ENCODE results near the gene PDF. TPM values are rescaled to one million over a fixed set of nuclear protein-coding genes. Genes with fewer than 3 reads are reported as not detected.

PDF gene, protein sequence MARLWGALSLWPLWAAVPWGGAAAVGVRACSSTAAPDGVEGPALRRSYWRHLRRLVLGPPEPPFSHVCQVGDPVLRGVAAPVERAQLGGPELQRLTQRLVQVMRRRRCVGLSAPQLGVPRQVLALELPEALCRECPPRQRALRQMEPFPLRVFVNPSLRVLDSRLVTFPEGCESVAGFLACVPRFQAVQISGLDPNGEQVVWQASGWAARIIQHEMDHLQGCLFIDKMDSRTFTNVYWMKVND
- total RNA-seq (2022; extraction: Qiagen RNA extraction; ENCODE audit: low read depth) = 22.7 to 49.0 TPM (median 40.1 TPM) in 5 replicates

DNA sequence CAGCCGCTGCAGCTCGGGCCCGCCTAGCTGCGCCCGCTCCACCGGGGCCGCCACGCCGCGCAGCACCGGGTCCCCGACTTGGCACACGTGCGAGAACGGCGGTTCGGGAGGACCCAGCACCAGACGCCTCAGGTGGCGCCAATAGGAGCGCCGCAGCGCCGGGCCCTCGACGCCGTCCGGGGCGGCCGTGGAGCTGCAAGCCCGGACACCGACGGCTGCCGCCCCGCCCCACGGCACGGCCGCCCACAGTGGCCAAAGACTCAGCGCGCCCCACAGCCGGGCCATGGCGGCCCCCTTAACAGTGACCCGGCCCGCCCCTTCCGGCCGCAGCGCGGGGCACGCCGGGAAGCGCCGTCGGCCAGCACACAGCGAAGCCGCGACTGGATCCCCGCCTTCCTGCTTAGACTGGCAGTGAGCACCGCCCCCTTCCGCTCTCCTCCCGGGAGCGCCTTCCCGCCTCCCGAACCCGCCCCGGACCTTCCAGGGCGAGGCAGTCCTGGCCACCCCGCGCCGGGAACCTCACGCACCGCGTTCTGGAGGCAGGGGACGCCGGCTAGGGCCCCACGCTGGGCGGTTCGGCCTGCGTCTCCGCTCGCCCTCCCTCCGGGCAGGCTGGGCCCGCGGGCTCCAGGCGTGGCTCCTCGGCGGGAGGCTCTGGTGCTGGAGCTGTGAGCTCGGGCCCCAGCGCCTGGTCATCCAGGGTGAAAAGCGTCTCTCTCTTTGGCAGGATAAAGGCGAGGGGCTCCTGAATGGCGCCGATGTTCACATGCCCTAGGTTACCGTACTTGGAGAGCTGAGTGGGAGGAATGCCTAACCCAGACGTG, at the start of gene PDF:
TSS of gene PDF (minus strand) at position 303 of the 824 bp plus-strand sequence. CDS start at position 285, 18 bp downstream.

DNA sequence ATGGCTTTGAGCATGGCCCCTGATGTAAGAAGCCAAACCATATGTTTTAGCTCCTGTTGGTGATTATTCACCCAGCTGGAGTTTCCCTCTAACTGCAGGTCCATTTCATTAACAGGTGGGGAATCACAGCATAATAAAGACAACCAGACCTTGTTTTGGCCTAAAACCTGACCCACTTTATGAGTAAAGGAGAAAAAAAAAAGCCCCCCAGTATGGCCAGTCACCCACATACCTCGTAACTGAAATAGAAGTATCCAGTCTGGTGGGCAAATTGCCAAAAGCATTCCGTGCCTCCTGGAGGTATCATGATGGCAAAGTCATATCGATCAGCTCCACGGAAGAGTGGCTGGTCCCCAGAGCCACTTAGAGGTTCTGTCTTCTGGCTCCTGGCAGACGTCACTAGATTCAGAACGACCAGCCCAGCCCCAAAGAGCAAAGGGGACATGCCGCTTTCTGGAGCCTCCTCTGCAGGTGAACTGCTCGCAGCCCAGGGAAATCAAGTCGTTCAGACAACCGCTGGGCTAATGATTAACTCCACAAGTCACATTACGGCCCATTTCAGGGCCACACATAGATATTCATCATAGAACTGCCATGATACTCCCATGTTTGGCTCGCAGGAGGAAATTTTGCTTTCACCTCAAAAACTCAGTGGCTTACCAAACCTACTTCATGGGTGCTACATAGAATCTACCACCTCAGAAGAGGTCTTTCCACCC, 21.1 kb upstream of the PDF start, which contains the start of gene TMED6:
TSS of gene TMED6 (minus strand) at position 478 of the 719 bp plus-strand sequence. CDS start at position 445, 33 bp downstream.

DNA sequence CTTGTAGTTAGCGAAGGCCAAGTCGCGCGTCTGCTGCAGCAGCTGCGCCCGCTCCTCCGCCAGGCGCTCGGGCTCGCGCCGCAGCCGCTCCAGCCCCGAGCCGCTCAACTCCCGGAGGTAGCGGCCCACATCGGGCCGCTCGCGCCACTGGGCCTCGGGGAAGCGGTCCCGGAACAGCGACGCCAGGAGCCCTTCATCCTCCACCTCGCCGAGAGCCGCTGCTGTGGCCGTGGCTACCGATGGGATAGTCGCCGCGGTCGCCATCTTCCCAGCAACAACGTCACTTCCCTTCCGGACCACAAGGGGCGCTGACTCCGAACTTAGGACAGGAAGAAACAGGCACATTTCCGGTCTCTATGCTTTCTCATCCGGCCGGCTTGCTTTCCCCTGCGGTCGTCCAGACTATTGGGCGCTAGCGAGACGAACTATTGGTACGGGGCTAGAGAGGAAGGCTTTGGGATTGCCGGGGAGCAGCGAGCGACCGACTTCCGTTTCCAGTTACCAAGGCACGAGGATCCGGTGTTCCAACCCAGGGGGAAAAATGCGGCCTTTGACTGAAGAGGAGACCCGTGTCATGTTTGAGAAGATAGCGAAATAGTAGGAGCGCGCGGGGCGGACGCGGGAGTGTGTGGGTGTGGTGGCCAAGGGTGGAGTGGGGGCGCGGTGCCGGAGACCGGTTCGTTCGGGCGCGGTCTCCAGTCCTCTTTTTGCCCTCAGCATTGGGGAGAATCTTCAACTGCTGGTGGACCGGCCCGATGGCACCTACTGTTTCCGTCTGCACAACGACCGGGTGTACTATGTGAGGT, 9.1 kb upstream of the PDF start, which contains the start of the genes COG8 and NIP7:
TSS of gene COG8 (minus strand) at position 276 of the 806 bp plus-strand sequence. CDS start at position 264, 12 bp downstream.
TSS of gene NIP7 (plus strand) at position 484 of the 806 bp plus-strand sequence. CDS start at position 542, 58 bp downstream.

DNA sequence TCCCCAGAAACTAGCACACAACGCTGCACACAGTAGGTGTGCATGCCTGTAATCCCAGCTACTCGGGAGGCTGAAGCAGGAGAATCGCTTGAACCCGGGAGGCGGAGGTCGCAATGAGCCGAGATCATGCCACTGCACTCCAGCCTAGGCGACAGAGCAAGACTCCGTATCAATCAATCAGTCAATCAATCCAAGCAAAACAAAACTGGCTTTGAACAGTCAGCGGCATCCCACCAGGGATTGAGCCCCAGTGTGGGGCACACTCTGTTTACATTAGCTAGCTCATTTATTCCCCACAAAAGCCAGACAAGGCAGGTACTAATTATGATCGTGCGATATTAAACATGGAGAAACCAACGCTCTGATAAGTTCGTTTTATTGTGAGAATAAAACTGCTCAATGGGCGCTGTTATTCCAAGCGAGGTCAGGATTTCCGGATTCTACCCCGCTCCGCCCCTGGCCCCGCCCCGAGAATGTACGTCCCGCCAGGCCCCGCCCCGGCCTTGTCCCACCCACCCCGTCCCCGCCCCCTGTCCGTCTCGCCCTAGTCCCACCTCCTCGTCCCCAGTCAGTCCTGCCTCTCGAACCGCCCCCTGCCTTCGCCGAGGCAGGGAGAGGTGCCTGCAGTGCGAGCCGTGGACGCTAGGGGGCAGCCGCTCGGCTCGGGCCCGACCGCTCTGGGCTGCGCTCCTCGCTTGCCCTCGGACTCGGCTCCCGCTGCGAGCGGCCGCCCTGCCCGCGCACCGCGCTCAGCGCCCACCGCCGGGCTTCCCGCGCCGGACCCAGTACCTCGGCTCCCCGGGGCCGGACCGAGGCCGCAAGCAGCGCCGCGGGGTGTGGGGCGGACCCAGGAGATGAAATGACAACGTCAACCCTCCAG, 19.5 kb downstream of the PDF start, which contains the start of gene VPS4A:
TSS of gene VPS4A (plus strand) at position 698 of the 880 bp plus-strand sequence. CDS start at position 860, 162 bp downstream.

Other genes with a start within 250 kb of the PDF start
- 38.9 to 59.6 TPM (median 52.0 TPM) in 5 replicates for gene HAS3, start 224.9 kb downstream of the PDF start, total RNA-seq (2022; extraction: Qiagen RNA extraction; ENCODE audit: low read depth)
- 106 to 134 TPM (median 125 TPM) in 5 replicates for gene CHTF8, start 198.0 kb downstream of the PDF start, total RNA-seq (2022; extraction: Qiagen RNA extraction; ENCODE audit: low read depth)
- gene UTP4, start 197.9 kb downstream of the PDF start, total RNA-seq (2022; extraction: Qiagen RNA extraction; ENCODE audit: low read depth) = 85.6 to 97.9 TPM (median 88.6 TPM) in 5 replicates
- gene SNTB2, start 143.4 kb downstream of the PDF start, total RNA-seq (2022; extraction: Qiagen RNA extraction; ENCODE audit: low read depth) = 5.1 to 7.1 TPM (median 6.9 TPM) in 5 replicates
- 30.4 to 33.1 TPM (median 30.6 TPM) in 5 replicates for gene VPS4A, start 19.2 kb downstream of the PDF start, total RNA-seq (2022; extraction: Qiagen RNA extraction; ENCODE audit: low read depth)
- gene COG8, start 9.0 kb upstream of the PDF start, total RNA-seq (2022; extraction: Qiagen RNA extraction; ENCODE audit: low read depth) = 19.8 to 27.3 TPM (median 25.6 TPM) in 5 replicates
- gene NIP7, start 9.2 kb upstream of the PDF start, total RNA-seq (2022; extraction: Qiagen RNA extraction; ENCODE audit: low read depth) = 50.6 to 76.3 TPM (median 58.4 TPM) in 5 replicates
- gene TMED6, start 21.2 kb upstream of the PDF start, total RNA-seq (2022; extraction: Qiagen RNA extraction; ENCODE audit: low read depth) = not detected in 5 replicates
- 20.3 to 28.6 TPM (median 22.7 TPM) in 5 replicates for gene TERF2, start 55.4 kb upstream of the PDF start, total RNA-seq (2022; extraction: Qiagen RNA extraction; ENCODE audit: low read depth)
- 195 to 237 TPM (median 215 TPM) in 5 replicates for gene CYB5B, start 94.0 kb upstream of the PDF start, total RNA-seq (2022; extraction: Qiagen RNA extraction; ENCODE audit: low read depth)
- gene NFAT5, start 235.4 kb upstream of the PDF start, total RNA-seq (2022; extraction: Qiagen RNA extraction; ENCODE audit: low read depth) = 2.4 to 7.7 TPM (median 7.5 TPM) in 5 replicates